PC-3 (cell line): ENCODE data around the gene N4BP2L1. TPM values are rescaled to one million over a fixed set of nuclear protein-coding genes. Genes with fewer than 3 reads are reported as not detected.
"Not testable (repeated sequence)": the region's sequence is repeated elsewhere in the genome, so short reads cannot be mapped to it uniquely, and the experiment has no call there.

Experiments used
- ATAC-seq: fragments of 200-7000 bp; cut with Tn5 transposase; 2 replicates; pipeline ENCODE4 v1.9.1; 2020; ENCODE audit warnings: mild to moderate bottlenecking, moderate library complexity
- BruUV-seq: library from RNA; stranded (reverse); fragments of 400-500 nt; replicated peaks from 2 replicates; lab custom pipeline; 2021; lab: Mats Ljungman, UMichigan
- CTCF ChIA-PET: fragments of 300-600 bp; sonication (Branson Sonifier 250); formaldehyde crosslinking; loops from one replicate; lab custom pipeline; 2022; ENCODE audit warnings: antibody characterized with exemption; lab: Charles Lee
- POLR2A ChIA-PET: fragments of 300-600 bp; sonication (Branson Sonifier 250); formaldehyde crosslinking; loops from one replicate; lab custom pipeline; 2022; ENCODE audit warnings: antibody characterized with exemption; ENCODE audit not compliant: unreplicated experiment; lab: Charles Lee
- DNase-seq: peaks from one replicate; pipeline ENCODE4 v3.0.0-alpha.2; 2015
- H2AFZ ChIP-seq: fragments of 300-600 bp; sonication (generic); 2 replicates; pipeline ENCODE4 v1.6.0; 2016; ENCODE audit warnings: antibody characterized with exemption, low read length
- H3F3A ChIP-seq: fragments of 300-600 bp; sonication (generic); one replicate; pipeline ENCODE4 v1.6.0; 2017; ENCODE audit warnings: antibody characterized with exemption, low read length, control low read depth, mild to moderate bottlenecking; ENCODE audit not compliant: unreplicated experiment
- H3K27ac ChIP-seq: fragments of 300-600 bp; sonication (generic); 2 replicates; pipeline ENCODE4 v1.5.1; 2016; ENCODE audit warnings: mild to moderate bottlenecking, low read length
- H3K27me3 ChIP-seq: fragments of 300-600 bp; sonication (generic); 2 replicates; pipeline ENCODE4 v1.6.1; 2016; ENCODE audit warnings: low read length, mixed read lengths
- H3K36me3 ChIP-seq: fragments of 300-600 bp; sonication (generic); 2 replicates; pipeline ENCODE4 v1.6.1; 2016; ENCODE audit warnings: low read depth, mixed run types, low read length, mixed read lengths
- H3K4me1 ChIP-seq: fragments of 300-600 bp; sonication (generic); 2 replicates; pipeline ENCODE4 v1.5.1; 2016; ENCODE audit warnings: low read length; ENCODE audit not compliant: insufficient read depth
- H3K4me2 ChIP-seq: fragments of 300-600 bp; sonication (generic); 2 replicates; pipeline ENCODE4 v1.6.0; 2016; ENCODE audit warnings: low read length
- H3K4me3 ChIP-seq: fragments of 300-600 bp; sonication (generic); 2 replicates; pipeline ENCODE4 v1.5.1; 2016; ENCODE audit warnings: mild to moderate bottlenecking, low read length, mixed read lengths
- H3K79me2 ChIP-seq: fragments of 300-600 bp; sonication (generic); 2 replicates; pipeline ENCODE4 v1.6.1; 2017; ENCODE audit warnings: low read length, mixed read lengths
- H3K9ac ChIP-seq: fragments of 300-600 bp; sonication (generic); 2 replicates; pipeline ENCODE4 v1.6.0; 2016; ENCODE audit warnings: mild to moderate bottlenecking, low read length
- H3K9me2 ChIP-seq: fragments of 300-600 bp; sonication (generic); replicated peaks from 2 replicates; pipeline ENCODE4 v1.6.1; 2016; ENCODE audit warnings: mixed run types, low read length, mixed read lengths
- H3K9me3 ChIP-seq: fragments of 300-600 bp; sonication (generic); 2 replicates; pipeline ENCODE4 v1.6.1; 2016; ENCODE audit warnings: low read length, mixed read lengths
- H4K20me1 ChIP-seq: fragments of 300-600 bp; sonication (generic); 2 replicates; pipeline ENCODE4 v1.6.1; 2016; ENCODE audit warnings: low read length, mixed read lengths
- CTCF ChIP-seq: fragments of 300-600 bp; sonication (generic); conservative IDR thresholded peaks from 2 replicates; pipeline ENCODE4 v1.5.1; 2017; ENCODE audit warnings: antibody characterized with exemption, low read depth, mild to moderate bottlenecking, low read length
- EZH2 ChIP-seq: fragments of 300-600 bp; sonication (generic); IDR thresholded peaks from one replicate; pipeline ENCODE4 v1.6.1; 2017; ENCODE audit warnings: antibody characterized with exemption, mild to moderate bottlenecking, low read length; ENCODE audit not compliant: unreplicated experiment
- EZH2phosphoT487 ChIP-seq: fragments of 300-600 bp; sonication (generic); IDR thresholded peaks from 2 replicates; pipeline ENCODE4 v1.6.1; 2018; ENCODE audit warnings: mild to moderate bottlenecking, antibody characterized with exemption, low read length, borderline replicate concordance
- intact Hi-C: fragments of 100-400 bp; cut with micrococcal nuclease; formaldehyde crosslinking; loops from 2 replicates; pipeline ENCODE4 v1.9.0; 2023
- total RNA-seq: library from RNA; depleted of rRNA; stranded (reverse); fragments of >200 nt; gene quantifications from 2 replicates; pipeline ENCODE4 v1.2.3, GENCODE V29; 2014

The N4BP2L1 gene
- total RNA-seq, 1 experiment from 2014 or later: 0.15 TPM

GRCh38 chr13:32362574-32362973 is 65.4 kb downstream of the N4BP2L1 start:
- H4K20me1 ChIP-seq: no peaks in the 10 kb centered on the region
- ChIA-PET POLR2A (interaction anchor here (0.6 kb wide), 1 partner anchor 18 kb away, joined by 7 read pairs; no protein-coding TSS in a partner anchor), CTCF (no interaction called here)
- H3K27me3 ChIP-seq: no peaks in the 10 kb centered on the region
- ATAC-seq: no peak
- no peaks in the 10 kb centered on the region for H3K9me2 ChIP-seq
- H3K27ac ChIP-seq: no peak overlapping the region
- H3K79me2 ChIP-seq: no peaks in the 10 kb centered on the region
- no peak overlapping the region for H2AFZ ChIP-seq
- DNase-seq: no peak
- BruUV-seq: no TSS peak
- no peaks in the 10 kb centered on the region for H3K9me3 ChIP-seq
- no peak for TF ChIP-seq CTCF
- no peak for TF ChIP-seq EZH2phosphoT487
- no peak for TF ChIP-seq EZH2
- H3K4me1 ChIP-seq: no peaks in the 10 kb centered on the region
- no peaks in the 10 kb centered on the region for H3F3A ChIP-seq
- H3K36me3 ChIP-seq: no peaks in the 10 kb centered on the region
- intact Hi-C loops: no loop called here
- H3K4me3 ChIP-seq: no peak overlapping the region
- H3K4me2 ChIP-seq: no peak overlapping the region
- H3K9ac ChIP-seq: no peak overlapping the region

GRCh38 chr13:32355935-32356334 is 72.0 kb downstream of the N4BP2L1 start:
- H3K27me3 ChIP-seq, H3K9ac ChIP-seq, POLR2A ChIA-PET, ATAC-seq, H3F3A ChIP-seq, H3K4me1 ChIP-seq, BruUV-seq, CTCF ChIA-PET, H3K9me2 ChIP-seq, H2AFZ ChIP-seq, intact Hi-C loops, H3K4me2 ChIP-seq, DNase-seq, H4K20me1 ChIP-seq, H3K9me3 ChIP-seq, H3K79me2 ChIP-seq, H3K27ac ChIP-seq, H3K4me3 ChIP-seq: not testable (repeated sequence)
- peaks cover 14% of the 10 kb centered on the region; the same call in 1 of the 2 replicates for H3K36me3 ChIP-seq

GRCh38 chr13:32354040-32354439 is 73.9 kb downstream of the N4BP2L1 start:
- intact Hi-C loops: no loop called here
- POLR2A ChIA-PET: no interaction called here
- no peak overlapping the region for H3K4me3 ChIP-seq
- H4K20me1 ChIP-seq: no peaks in the 10 kb centered on the region
- peaks cover 14% of the 10 kb centered on the region; the same call in 1 of the 2 replicates for H3K36me3 ChIP-seq
- H3K27me3 ChIP-seq: no peaks in the 10 kb centered on the region
- ATAC-seq (no peak), DNase-seq (no peak)
- no peaks in the 10 kb centered on the region for H3K9me2 ChIP-seq
- no peaks in the 10 kb centered on the region for H3K79me2 ChIP-seq
- no peaks in the 10 kb centered on the region for H3K9me3 ChIP-seq
- H3K4me2 ChIP-seq: no peak overlapping the region
- CTCF ChIA-PET: no interaction called here
- H3K4me1 ChIP-seq: no peaks in the 10 kb centered on the region
- no peak overlapping the region for H3K9ac ChIP-seq
- H3F3A ChIP-seq: no peaks in the 10 kb centered on the region
- no peak overlapping the region for H3K27ac ChIP-seq
- no peak overlapping the region for H2AFZ ChIP-seq
- no TSS peak for BruUV-seq
- TF ChIP-seq CTCF: no peak
- no peak for TF ChIP-seq EZH2phosphoT487
- no peak for TF ChIP-seq EZH2

- H3K4me1 ChIP-seq, POLR2A ChIA-PET, H3K27ac ChIP-seq, H2AFZ ChIP-seq, H4K20me1 ChIP-seq, H3K4me3 ChIP-seq, H3F3A ChIP-seq, ATAC-seq, DNase-seq, CTCF ChIA-PET, H3K9ac ChIP-seq, H3K79me2 ChIP-seq, intact Hi-C loops, H3K4me2 ChIP-seq, BruUV-seq, H3K9me2 ChIP-seq, H3K27me3 ChIP-seq, H3K9me3 ChIP-seq: not testable (repeated sequence)
- H3K36me3 ChIP-seq: peaks cover 12% of the 10 kb centered on the region; the same call in 1 of the 2 replicates
These were observed 77.0 kb downstream of the N4BP2L1 start for GRCh38 chr13:32350839-32351441.
